ENCODE results near the gene BANF1. TPM values are rescaled to one million over a fixed set of nuclear protein-coding genes. Genes with fewer than 3 reads are reported as not detected.
A peak's percentile ranks its signal among the peaks of the same experiment; 100 is the strongest.

BANF1 gene
- total and polyA plus RNA-seq, 3 donors from 2014 or later: 105 to 193 (median 133) TPM

- H3K4me1 ChIP-seq: no peaks in the 10 kb centered on the region
- no peak overlapping the region for H3K4me3 ChIP-seq
- H3K9me3 ChIP-seq: no peaks in the 10 kb centered on the region
- H3K27ac ChIP-seq: no peak overlapping the region
- TF ChIP-seq CTCF (IDR thresholded peaks at IDR 0.05) (peak; percentile 86 to 97 (median 93)), POLR2A (IDR thresholded peaks at IDR 0.05) (no peak)
- WGBS, 2 donors: 32 to 39% methylated on average over 10 of the region's 10 CpGs
- H3K27me3 ChIP-seq: no peaks in the 10 kb centered on the region
- intact Hi-C loops (cut with DNase I; ENCODE audit: low total_unique reads): loop anchor here (10.0 kb wide), 1 partner anchor 104 kb away; the partner anchor contains the start of gene FIBP
- H3K36me3 ChIP-seq (ENCODE audit: low read depth, missing control alignments): no peaks in the 10 kb centered on the region
- DNase-seq: peak; percentile 96
Observed at GRCh38 chr11:65988791-65989592, 13.3 kb upstream of the BANF1 start.

GRCh38 chr11:65992056-65992455 lies 10.2 kb upstream of the BANF1 start:
- WGBS, 2 donors: 59 to 63% methylated on average over 5 of the region's 5 CpGs
- intact Hi-C loops (cut with DNase I; ENCODE audit: low total_unique reads): no loop called here

GRCh38 chr11:65997286-65997685 lies 5.0 kb upstream of the BANF1 start:
- Histone ChIP-seq H3K36me3 (ENCODE audit: low read depth, missing control alignments) (no peaks in the 10 kb centered on the region), H3K4me1 (peaks cover 8% of the 10 kb centered on the region), H3K27ac (no peak overlapping the region), H3K27me3 (no peaks in the 10 kb centered on the region), H3K4me3 (no peak overlapping the region), H3K9me3 (no peaks in the 10 kb centered on the region)
- TF ChIP-seq POLR2A (IDR thresholded peaks at IDR 0.05) (no peak), CTCF (IDR thresholded peaks at IDR 0.05) (no peak)
- no peak for DNase-seq
- 73 to 77% methylated on average over 2 of the region's 2 CpGs for WGBS, 2 donors
- intact Hi-C loops (cut with DNase I; ENCODE audit: low total_unique reads): no loop called here

More at GRCh38 chr11:65992056-65992455, 10.2 kb upstream of the BANF1 start:
- DNase-seq: no peak
- H3K27ac ChIP-seq: no peak overlapping the region
- no peaks in the 10 kb centered on the region for H3K36me3 ChIP-seq (ENCODE audit: low read depth, missing control alignments)
- TF ChIP-seq CTCF (IDR thresholded peaks at IDR 0.05) (no peak), POLR2A (IDR thresholded peaks at IDR 0.05) (no peak)
- no peaks in the 10 kb centered on the region for H3K9me3 ChIP-seq
- no peaks in the 10 kb centered on the region for H3K27me3 ChIP-seq
- H3K4me1 ChIP-seq: no peaks in the 10 kb centered on the region
- H3K4me3 ChIP-seq: no peak overlapping the region

GRCh38 chr11:66002648-66003225 lies 434 bp downstream of the BANF1 start:
- no peak for TF ChIP-seq POLR2A (IDR thresholded peaks at IDR 0.05)
- TF ChIP-seq CTCF (IDR thresholded peaks at IDR 0.05): no peak
- Histone ChIP-seq H3K27me3 (no peaks in the 10 kb centered on the region), H3K9me3 (no peaks in the 10 kb centered on the region), H3K36me3 (ENCODE audit: low read depth, missing control alignments) (no peaks in the 10 kb centered on the region), H3K27ac (peak overlapping the region; percentile 92 to 98), H3K4me3 (peak overlapping the region; percentile 90 to 93), H3K4me1 (peaks cover 16% of the 10 kb centered on the region)
- intact Hi-C loops (cut with DNase I; ENCODE audit: low total_unique reads): no loop called here
- DNase-seq: peak; percentile 71
- 0% methylated on average over 7 to 37 of the region's 40 CpGs for WGBS, 2 donors
